Activated T-helper 2 cell treated with anti-CD3 and anti-CD28 coated beads, Interferon-gamma antibody, Interleukin-2, Interleukin-4, amounts not matched to agents 10 μg/mL and 5 μg/mL and 100 μg/mL, durations not matched to agents 14 hours and 24 hours and 36 hours (primary cell): Measurements from ENCODE around the gene NEXMIF. TPM values are rescaled to one million over a fixed set of nuclear protein-coding genes. Genes with fewer than 3 reads are reported as not detected.
"Not testable (repeated sequence)": the region's sequence is repeated elsewhere in the genome, so short reads cannot be mapped to it uniquely, and the experiment has no call there.

ENCODE experiments used
- DNase-seq: peaks from one replicate; pipeline ENCODE4 v3.0.0; 2021; ENCODE audit warnings: low spot score
- H3K27ac Mint-ChIP-seq: one replicate; pipeline ENCODE4 v1.8.0; 2021; ENCODE audit warnings: mixed read lengths
- H3K27me3 Mint-ChIP-seq: one replicate; pipeline ENCODE4 v1.8.0; 2021; ENCODE audit warnings: low read depth, mixed read lengths
- H3K36me3 Mint-ChIP-seq: one replicate; pipeline ENCODE4 v1.8.0; 2021; ENCODE audit warnings: low read depth, mixed read lengths
- H3K4me1 Mint-ChIP-seq: one replicate; pipeline ENCODE4 v1.8.0; 2021; ENCODE audit warnings: low read depth, mixed read lengths
- H3K4me3 Mint-ChIP-seq: one replicate; pipeline ENCODE4 v1.8.0; 2021; ENCODE audit warnings: low read depth, mild to moderate bottlenecking, moderate library complexity, mixed read lengths
- H3K9me3 Mint-ChIP-seq: one replicate; pipeline ENCODE4 v1.8.0; 2021; ENCODE audit warnings: mixed read lengths
- intact Hi-C: fragments of 100-400 bp; cut with micrococcal nuclease; formaldehyde crosslinking; loops from one replicate; pipeline ENCODE4 v1.15.1; 2023
- total RNA-seq: library from RNA; stranded (reverse); gene quantifications from 2 replicates; pipeline ENCODE4 v1.2.3, GENCODE V29; 2022

The NEXMIF gene
- total RNA-seq, 1 donor from 2014 or later: 0.43 TPM

GRCh38 chrX:74779175-74779574 lies 146.1 kb downstream of the NEXMIF start:
- intact Hi-C loops: no loop called here
- Mint-ChIP-seq H3K4me3 (no peak overlapping the region), H3K36me3 (no peaks in the 10 kb centered on the region)

GRCh38 chrX:74774988-74775387 lies 150.3 kb downstream of the NEXMIF start:
- no peaks in the 10 kb centered on the region for H3K9me3 Mint-ChIP-seq
- H3K4me3 Mint-ChIP-seq: no peak overlapping the region
- H3K4me1 Mint-ChIP-seq: no peaks in the 10 kb centered on the region
- H3K27me3 Mint-ChIP-seq: no peaks in the 10 kb centered on the region
- H3K27ac Mint-ChIP-seq: no peak overlapping the region
- no peak for DNase-seq
- intact Hi-C loops: no loop called here
- no peaks in the 10 kb centered on the region for H3K36me3 Mint-ChIP-seq

More at GRCh38 chrX:74779175-74779574, 146.1 kb downstream of the NEXMIF start:
- DNase-seq: no peak
- H3K4me1 Mint-ChIP-seq: no peaks in the 10 kb centered on the region
- H3K27me3 Mint-ChIP-seq: no peaks in the 10 kb centered on the region
- H3K27ac Mint-ChIP-seq: no peak overlapping the region
- no peaks in the 10 kb centered on the region for H3K9me3 Mint-ChIP-seq

- no peaks in the 10 kb centered on the region for H3K4me1 Mint-ChIP-seq
- no peak overlapping the region for H3K4me3 Mint-ChIP-seq
- H3K9me3 Mint-ChIP-seq: no peaks in the 10 kb centered on the region
- no peak overlapping the region for H3K27ac Mint-ChIP-seq
- H3K27me3 Mint-ChIP-seq: no peaks in the 10 kb centered on the region
- intact Hi-C loops: no loop called here
- no peak for DNase-seq
- H3K36me3 Mint-ChIP-seq: no peaks in the 10 kb centered on the region
Observed at GRCh38 chrX:74736450-74736849, 188.8 kb downstream of the NEXMIF start.

- Mint-ChIP-seq H3K27me3 (no peaks in the 10 kb centered on the region), H3K27ac (no peak overlapping the region), H3K9me3 (no peaks in the 10 kb centered on the region), H3K4me1 (no peaks in the 10 kb centered on the region), H3K36me3 (no peaks in the 10 kb centered on the region), H3K4me3 (no peak overlapping the region)
- intact Hi-C loops: no loop called here
- DNase-seq: no peak
Observed at GRCh38 chrX:74705269-74705668, 220.0 kb downstream of the NEXMIF start.

GRCh38 chrX:74701343-74701742 lies 223.9 kb downstream of the NEXMIF start:
- H3K27ac Mint-ChIP-seq, H3K4me1 Mint-ChIP-seq, DNase-seq, H3K36me3 Mint-ChIP-seq, H3K4me3 Mint-ChIP-seq, intact Hi-C loops, H3K27me3 Mint-ChIP-seq, H3K9me3 Mint-ChIP-seq: not testable (repeated sequence)

GRCh38 chrX:74684466-74684865 lies 240.8 kb downstream of the NEXMIF start:
- intact Hi-C loops: no loop called here
- no peak for DNase-seq
- Mint-ChIP-seq H3K9me3 (peaks cover 7% of the 10 kb centered on the region), H3K4me3 (no peak overlapping the region), H3K27me3 (no peaks in the 10 kb centered on the region), H3K4me1 (no peaks in the 10 kb centered on the region), H3K36me3 (no peaks in the 10 kb centered on the region), H3K27ac (no peak overlapping the region)

Other genes starting within 250 kb of the NEXMIF start
- gene ABCB7, start 230.8 kb upstream of the NEXMIF start, total RNA-seq: 53.9 and 54.3 TPM in 2 replicates